HG03520 (cell line): ENCODE measurements around the gene KLHL8.

ENCODE experiments used
- ATAC-seq: cut with Tn5 transposase; IDR thresholded peaks from one replicate; pipeline ENCODE4 v1.9.1; 2021; ENCODE audit warnings: mild to moderate bottlenecking, moderate library complexity; ENCODE audit not compliant: unreplicated experiment

The KLHL8 gene

GRCh38 chr4:87220094-87220822, at the start of gene KLHL8:
KLHL8 (minus strand) TSS chr4:87220618; CDS start chr4:87195539, 25,079 bp downstream.
- peak; percentile 83 for ATAC-seq

- no peak for ATAC-seq
Observed at GRCh38 chr4:87270144-87270543, 49.7 kb upstream of the KLHL8 start.

GRCh38 chr4:87268411-87268810, 48.0 kb upstream of the KLHL8 start:
- no peak for ATAC-seq

GRCh38 chr4:87266986-87267385, 46.6 kb upstream of the KLHL8 start:
- no peak for ATAC-seq

- no peak for ATAC-seq
Observed at GRCh38 chr4:87262886-87263285, 42.5 kb upstream of the KLHL8 start.

- ATAC-seq = no peak
Observed at GRCh38 chr4:87260477-87260876, 40.1 kb upstream of the KLHL8 start.

GRCh38 chr4:87258677-87259076, 38.3 kb upstream of the KLHL8 start:
- no peak for ATAC-seq

GRCh38 chr4:87257523-87257922, 37.1 kb upstream of the KLHL8 start:
- no peak for ATAC-seq

- ATAC-seq = no peak
Observed at GRCh38 chr4:87255755-87256154, 35.3 kb upstream of the KLHL8 start.

GRCh38 chr4:87251106-87251505, 30.7 kb upstream of the KLHL8 start:
- no peak for ATAC-seq

GRCh38 chr4:87250294-87250693, 29.9 kb upstream of the KLHL8 start:
- ATAC-seq = no peak

- no peak for ATAC-seq
Observed at GRCh38 chr4:87249332-87250019, 29.1 kb upstream of the KLHL8 start.

- ATAC-seq = no peak
Observed at GRCh38 chr4:87243426-87244053, 23.1 kb upstream of the KLHL8 start.

- no peak for ATAC-seq
Observed at GRCh38 chr4:87241336-87241735, 20.9 kb upstream of the KLHL8 start.

GRCh38 chr4:87240341-87240740, 19.9 kb upstream of the KLHL8 start:
- ATAC-seq = no peak

GRCh38 chr4:87239821-87240220, 19.4 kb upstream of the KLHL8 start:
- no peak for ATAC-seq

- no peak for ATAC-seq
Observed at GRCh38 chr4:87239194-87239593, 18.8 kb upstream of the KLHL8 start.

GRCh38 chr4:87236861-87237260, 16.4 kb upstream of the KLHL8 start:
- no peak for ATAC-seq

GRCh38 chr4:87235020-87235671, 14.7 kb upstream of the KLHL8 start:
- no peak for ATAC-seq

GRCh38 chr4:87232216-87232615, 11.8 kb upstream of the KLHL8 start:
- ATAC-seq = no peak

- ATAC-seq = no peak
Observed at GRCh38 chr4:87230806-87231205, 10.4 kb upstream of the KLHL8 start.

GRCh38 chr4:87229979-87230378, 9.6 kb upstream of the KLHL8 start:
- no peak for ATAC-seq
